ENCODE measurements around the gene FOXR1. TPM values are rescaled to one million over a fixed set of nuclear protein-coding genes. Genes with fewer than 3 reads are reported as not detected.

FOXR1 gene
- total and polyA plus RNA-seq, 2 donors (not counting 3 experiments of a cell fraction or from before 2014, with no cell fraction given) = not detected

- intact Hi-C loops (cut with micrococcal nuclease) (no loop called here), dilution Hi-C loops (cut with MboI; ENCODE audit: extremely low pct_ligation_motif_present, low sequenced_read_pairs) (no loop called here)
- no peaks in the 10 kb centered on the region for H3K9me1 ChIP-seq (replicated peaks; ENCODE audit: control insufficient read depth, extremely low read depth, insufficient read depth, low read length)
- H4K20me1 ChIP-seq (replicated peaks; ENCODE audit: control insufficient read depth, extremely low read depth, insufficient read depth, low read length) = no peaks in the 10 kb centered on the region
- H2AFZ ChIP-seq (ENCODE audit: low read depth, low read length) = peak overlapping the region; percentile 71
- H3K79me2 ChIP-seq (ENCODE audit: control insufficient read depth, insufficient read depth, low read length) = no peaks in the 10 kb centered on the region
- H3K36me3 ChIP-seq (ENCODE audit: control insufficient read depth in 2 of 2, extremely low read depth in 1 of 2, insufficient read depth in 2 of 2, low read length in 2 of 2) = no peaks in the 10 kb centered on the region
- ChIA-PET POLR2A (no interaction called here), CTCF (interaction anchor here (1.3 to 1.6 kb wide), 3 partner anchors 27 to 244 kb away, joined by 3 to 6 read pairs (median 3); no protein-coding TSS in a partner anchor)
- no TSS peak for BruUV-seq (replicated peaks)
- TF ChIP-seq, protein P1, sequence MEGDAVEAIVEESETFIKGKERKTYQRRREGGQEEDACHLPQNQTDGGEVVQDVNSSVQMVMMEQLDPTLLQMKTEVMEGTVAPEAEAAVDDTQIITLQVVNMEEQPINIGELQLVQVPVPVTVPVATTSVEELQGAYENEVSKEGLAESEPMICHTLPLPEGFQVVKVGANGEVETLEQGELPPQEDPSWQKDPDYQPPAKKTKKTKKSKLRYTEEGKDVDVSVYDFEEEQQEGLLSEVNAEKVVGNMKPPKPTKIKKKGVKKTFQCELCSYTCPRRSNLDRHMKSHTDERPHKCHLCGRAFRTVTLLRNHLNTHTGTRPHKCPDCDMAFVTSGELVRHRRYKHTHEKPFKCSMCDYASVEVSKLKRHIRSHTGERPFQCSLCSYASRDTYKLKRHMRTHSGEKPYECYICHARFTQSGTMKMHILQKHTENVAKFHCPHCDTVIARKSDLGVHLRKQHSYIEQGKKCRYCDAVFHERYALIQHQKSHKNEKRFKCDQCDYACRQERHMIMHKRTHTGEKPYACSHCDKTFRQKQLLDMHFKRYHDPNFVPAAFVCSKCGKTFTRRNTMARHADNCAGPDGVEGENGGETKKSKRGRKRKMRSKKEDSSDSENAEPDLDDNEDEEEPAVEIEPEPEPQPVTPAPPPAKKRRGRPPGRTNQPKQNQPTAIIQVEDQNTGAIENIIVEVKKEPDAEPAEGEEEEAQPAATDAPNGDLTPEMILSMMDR (IDR thresholded peaks at IDR 0.05; ENCODE audit: extremely low read depth in 1 of 2, insufficient read depth in 1 of 2, low read depth in 1 of 2, low read length in 2 of 2) = no peak
- TF ChIP-seq FOS (IDR thresholded peaks at IDR 0.05; ENCODE audit: borderline replicate concordance, insufficient read depth, low read length) = no peak
- no peak for TF ChIP-seq MYC (IDR thresholded peaks at IDR 0.05; ENCODE audit: low read depth, low read length)
- no peak overlapping the region for H3K4me3 ChIP-seq (replicated peaks in 1 of 3; ENCODE audit: insufficient read depth in 1 of 3, low read depth in 1 of 3, low read length in 3 of 3)
- peaks cover 8% of the 10 kb centered on the region for H3K4me1 ChIP-seq (ENCODE audit: control insufficient read depth, extremely low read depth, insufficient read depth, low read length)
- FAIRE-seq (no peak), DNase-seq (ENCODE audit: low read depth, low spot score) (peak; percentile 44)
- no peak overlapping the region for H3K9ac ChIP-seq (replicated peaks; ENCODE audit: extremely low read depth, insufficient read depth, low read length)
- H3K4me2 ChIP-seq (ENCODE audit: insufficient read depth, low read length) = no peak overlapping the region
- H3K9me3 ChIP-seq (replicated peaks; ENCODE audit: control insufficient read depth, insufficient read depth, low read length) = no peaks in the 10 kb centered on the region
- H3K27me3 ChIP-seq (ENCODE audit: control insufficient read depth in 2 of 2, insufficient read depth in 2 of 2, low read length in 2 of 2) = peaks cover 0 to 2% of the 10 kb centered on the region in 2 experiments
- H3K27ac ChIP-seq (ENCODE audit: insufficient read depth, low read depth, low read length) = no peak overlapping the region
These were observed 38.1 kb upstream of the FOXR1 start for GRCh38 chr11:118933486-118933885.

DNA sequence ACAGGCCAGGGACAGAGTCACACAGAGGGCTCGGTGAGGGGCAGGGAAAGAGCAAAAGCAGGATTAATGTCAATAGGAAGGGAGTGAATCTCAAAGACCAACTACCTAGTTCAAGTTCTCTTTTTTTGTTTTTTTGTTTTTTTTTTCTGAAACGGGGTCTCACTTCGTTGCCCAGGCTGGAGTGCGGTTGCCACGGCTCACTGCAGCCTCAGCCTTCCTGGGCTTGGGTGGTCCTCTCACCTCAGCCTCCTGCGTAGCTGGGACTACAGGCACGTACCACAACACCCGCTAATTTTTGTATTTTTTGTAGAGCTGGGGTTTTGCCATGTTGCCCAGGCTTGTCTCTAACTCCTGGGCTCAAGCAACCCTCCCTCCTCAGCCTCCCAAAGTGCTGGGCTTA lies 36.2 kb upstream of the FOXR1 start:
- no peak overlapping the region for H2AFZ ChIP-seq (ENCODE audit: low read depth, low read length)
- no peaks in the 10 kb centered on the region for H3K9me3 ChIP-seq (replicated peaks; ENCODE audit: control insufficient read depth, insufficient read depth, low read length)
- no peak overlapping the region for H3K9ac ChIP-seq (replicated peaks; ENCODE audit: extremely low read depth, insufficient read depth, low read length)
- BruUV-seq (replicated peaks) = no TSS peak
- no peak overlapping the region for H3K4me2 ChIP-seq (ENCODE audit: insufficient read depth, low read length)
- no peak overlapping the region for H3K27ac ChIP-seq (ENCODE audit: insufficient read depth, low read depth, low read length)
- no peaks in the 10 kb centered on the region for H3K79me2 ChIP-seq (ENCODE audit: control insufficient read depth, insufficient read depth, low read length)
- ChIA-PET CTCF (interaction anchor here (0.7 to 1.5 kb wide), 9 partner anchors 10 to 249 kb away, joined by 3 to 4 read pairs (median 3); partner anchors contain the start of gene BCL9L), POLR2A (no interaction called here)
- dilution Hi-C loops (cut with MboI; ENCODE audit: extremely low pct_ligation_motif_present, low sequenced_read_pairs) (no loop called here), intact Hi-C loops (cut with micrococcal nuclease) (no loop called here)
- no peaks in the 10 kb centered on the region for H3K9me1 ChIP-seq (replicated peaks; ENCODE audit: control insufficient read depth, extremely low read depth, insufficient read depth, low read length)
- no peak for FAIRE-seq
- no peak for DNase-seq (ENCODE audit: low read depth, low spot score)
- TF ChIP-seq POLR2AphosphoS5 (IDR thresholded peaks at IDR 0.05; ENCODE audit: insufficient read depth, low read depth, low read length) (no peak), POLR2A (IDR thresholded peaks at IDR 0.05; ENCODE audit: low read depth, low read length) (no peak), GATA2 (IDR thresholded peaks at IDR 0.05; ENCODE audit: insufficient read depth, insufficient read length, low read depth, low read length) (no peak), MYC (IDR thresholded peaks at IDR 0.05; ENCODE audit: low read depth, low read length) (no peak), FOS (IDR thresholded peaks at IDR 0.05; ENCODE audit: borderline replicate concordance, insufficient read depth, low read length) (no peak), EZH2 (IDR thresholded peaks at IDR 0.05; ENCODE audit: borderline replicate concordance, low read depth, low read length, severe bottlenecking) (no peak), JUN (IDR thresholded peaks at IDR 0.05; ENCODE audit: borderline replicate concordance, insufficient read depth, insufficient read length, low read depth) (no peak)
- TF ChIP-seq, protein P2, sequence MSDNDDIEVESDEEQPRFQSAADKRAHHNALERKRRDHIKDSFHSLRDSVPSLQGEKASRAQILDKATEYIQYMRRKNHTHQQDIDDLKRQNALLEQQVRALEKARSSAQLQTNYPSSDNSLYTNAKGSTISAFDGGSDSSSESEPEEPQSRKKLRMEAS (IDR thresholded peaks at IDR 0.05; ENCODE audit: insufficient read depth, insufficient read length) = no peak
- TF ChIP-seq, protein P1 (IDR thresholded peaks at IDR 0.05; ENCODE audit: extremely low read depth in 1 of 2, insufficient read depth in 1 of 2, low read depth in 1 of 2, low read length in 2 of 2) = no peak
- no peaks in the 10 kb centered on the region for H3K36me3 ChIP-seq (ENCODE audit: control insufficient read depth in 2 of 2, extremely low read depth in 1 of 2, insufficient read depth in 2 of 2, low read length in 2 of 2)
- H3K27me3 ChIP-seq (ENCODE audit: control insufficient read depth in 2 of 2, insufficient read depth in 2 of 2, low read length in 2 of 2) = peaks cover 0 to 2% of the 10 kb centered on the region in 2 experiments
- H3K4me1 ChIP-seq (ENCODE audit: control insufficient read depth, extremely low read depth, insufficient read depth, low read length) = peaks cover 6% of the 10 kb centered on the region
- H4K20me1 ChIP-seq (replicated peaks; ENCODE audit: control insufficient read depth, extremely low read depth, insufficient read depth, low read length) = no peaks in the 10 kb centered on the region
- no peak overlapping the region for H3K4me3 ChIP-seq (replicated peaks in 1 of 3; ENCODE audit: insufficient read depth in 1 of 3, low read depth in 1 of 3, low read length in 3 of 3)

All from endothelial cell of umbilical vein (primary cell).